ENCODE results near the gene ZFC3H1. TPM values are rescaled to one million over a fixed set of nuclear protein-coding genes. Genes with fewer than 3 reads are reported as not detected.

The ZFC3H1 gene
- total and polyA plus RNA-seq, 2 of the 8 experiments (the other 6 are each of a cell fraction or from before 2014, with no cell fraction given): 20.0 to 32.4 TPM

- POLR2A ChIA-PET (ENCODE audit: partially characterized antibody): no interaction called here
- no peak overlapping the region for H3K23ac ChIP-seq (ENCODE audit: insufficient read length)
- H3K79me2 ChIP-seq (ENCODE audit: control insufficient read depth in 1 of 2, insufficient read depth in 2 of 2, low read length in 2 of 2): no peaks in the 10 kb centered on the region
- H2BK5ac ChIP-seq (ENCODE audit: low read depth, low read length): no peak overlapping the region
- H3K4me3 ChIP-seq (ENCODE audit: extremely low read depth in 1 of 4, insufficient read depth in 2 of 4, low read depth in 3 of 4, low read length in 4 of 4): no peak overlapping the region
- H3K23me2 ChIP-seq (ENCODE audit: low read depth, low read length): no peaks in the 10 kb centered on the region
- WGBS, 2 experiments (ENCODE audit: extremely low coverage in 1 of 2, insufficient coverage in 1 of 2, insufficient read length in 1 of 2, insufficient replicate concordance in 2 of 2, low coverage in 1 of 2, low lambda C conversion rate in 2 of 2, missing lambda C conversion rate in 1 of 2): 87% methylated on average over 2 of the region's 2 CpGs; no CpG with 5 or more reads in 1 of the 2 experiments
- H3K4me1 ChIP-seq (replicated peaks in 1 of 4; ENCODE audit: control insufficient read depth in 3 of 4, insufficient read depth in 4 of 4, low read length in 3 of 4): no peaks in the 10 kb centered on the region
- H3K9me3 ChIP-seq (ENCODE audit: insufficient read depth in 2 of 2, low read depth in 1 of 2, low read length in 1 of 2): no peaks in the 10 kb centered on the region
- H2BK12ac ChIP-seq (ENCODE audit: low read depth, low read length): no peak overlapping the region
- peaks cover 9 to 58% (median 34%) of the 10 kb centered on the region in 4 experiments for H3K36me3 ChIP-seq (ENCODE audit: control insufficient read depth in 2 of 4, insufficient read depth in 4 of 4, low read length in 3 of 4)
- CTCF ChIA-PET (ENCODE audit: partially characterized antibody): interaction anchor here (1.1 to 2.3 kb wide), 2 partner anchors 104 to 392 kb away, joined by 3 to 11 read pairs; no protein-coding TSS in a partner anchor
- H2BK120ac ChIP-seq (replicated peaks; ENCODE audit: low read depth, low read length): no peak overlapping the region
- no peak overlapping the region for H3K4ac ChIP-seq (replicated peaks; ENCODE audit: insufficient read length, low read depth, low read length)
- H2AFZ ChIP-seq (ENCODE audit: low read length): no peak overlapping the region
- no peak for TF ChIP-seq CEBPB (IDR thresholded peaks at IDR 0.05; ENCODE audit: low read depth, low read length)
- TF ChIP-seq YY1 (IDR thresholded peaks at IDR 0.05; ENCODE audit: low read depth, low read length): no peak
- TF ChIP-seq TBP (IDR thresholded peaks at IDR 0.05; ENCODE audit: low read depth, low read length): no peak
- no peak for TF ChIP-seq BACH1 (IDR thresholded peaks at IDR 0.05; ENCODE audit: low read length)
- no peak for TF ChIP-seq SIX5 (IDR thresholded peaks at IDR 0.05; ENCODE audit: low read depth, low read length)
- no peak for TF ChIP-seq EZH2 (IDR thresholded peaks at IDR 0.05; ENCODE audit: low read depth, low read length, severe bottlenecking)
- TF ChIP-seq CTBP2 (IDR thresholded peaks at IDR 0.05; ENCODE audit: borderline replicate concordance, insufficient read depth, insufficient read length, low read length): no peak
- TF ChIP-seq CBX5 (IDR thresholded peaks at IDR 0.05; ENCODE audit: low read depth, low read length): no peak
- no peak for TF ChIP-seq CHD2 (IDR thresholded peaks at IDR 0.05; ENCODE audit: low read length)
- no peak for TF ChIP-seq MAFK (IDR thresholded peaks at IDR 0.05; ENCODE audit: low read depth, low read length)
- TF ChIP-seq HDAC6 (IDR thresholded peaks at IDR 0.05; ENCODE audit: low read depth, low read length): no peak
- no peak for TF ChIP-seq HDAC2 (IDR thresholded peaks at IDR 0.05; ENCODE audit: borderline replicate concordance in 1 of 2, low read depth in 2 of 2, low read length in 2 of 2)
- TF ChIP-seq CHD1 (IDR thresholded peaks at IDR 0.05; ENCODE audit: low read depth, low read length): no peak
- no peak overlapping the region for H4K8ac ChIP-seq (ENCODE audit: extremely low read depth, insufficient read depth, low read length)
- H3K56ac ChIP-seq (replicated peaks; ENCODE audit: insufficient read length, low read depth, low read length): no peak overlapping the region
- H3K14ac ChIP-seq (ENCODE audit: insufficient read length): no peak overlapping the region
- FAIRE-seq (no peak), DNase-seq (ENCODE audit: low read depth in 1 of 2, low spot score in 2 of 2) (no peak)
- H3K79me1 ChIP-seq (ENCODE audit: low read depth, low read length): no peaks in the 10 kb centered on the region
- peaks cover 0 to 3% of the 10 kb centered on the region in 2 experiments for H4K20me1 ChIP-seq (replicated peaks in 1 of 2; ENCODE audit: control insufficient read depth in 1 of 2, insufficient read depth in 2 of 2, low read length in 2 of 2)
- no peak overlapping the region for H3K18ac ChIP-seq (ENCODE audit: extremely low read depth, low read length)
- no peak overlapping the region for H3K4me2 ChIP-seq (ENCODE audit: insufficient read depth in 1 of 2, low read depth in 2 of 2, low read length in 2 of 2)
- H3K27ac ChIP-seq (ENCODE audit: low read depth, low read length): no peak overlapping the region
- no peak overlapping the region for H3K9ac ChIP-seq (replicated peaks in 1 of 4; ENCODE audit: extremely low read depth in 1 of 4, low read depth in 3 of 4, low read length in 3 of 4)
- H2BK15ac ChIP-seq (ENCODE audit: low read length): no peak overlapping the region
- H3K27me3 ChIP-seq (replicated peaks in 1 of 4; ENCODE audit: control insufficient read depth in 3 of 4, extremely low read depth in 1 of 4, insufficient read depth in 3 of 4, low read length in 3 of 4): no peaks in the 10 kb centered on the region
- H2AK5ac ChIP-seq (ENCODE audit: low read depth, low read length): no peak overlapping the region
- H4K91ac ChIP-seq (replicated peaks; ENCODE audit: insufficient read length, low read length): no peak overlapping the region
- H2BK20ac ChIP-seq (ENCODE audit: low read length): no peak overlapping the region
- no peak overlapping the region for H4K5ac ChIP-seq (ENCODE audit: insufficient read length, low read depth, low read length)
Observed at GRCh38 chr12:71642264-71642663, 21.4 kb downstream of the ZFC3H1 start.

All from H1 (cell line).